DMS53 (cell line): ENCODE results near the gene KCNG3.

ENCODE experiments used
- DNase-seq: peaks from one replicate; lab custom pipeline; 2025; lab: John Stamatoyannopoulos, UW

KCNG3 gene, protein sequence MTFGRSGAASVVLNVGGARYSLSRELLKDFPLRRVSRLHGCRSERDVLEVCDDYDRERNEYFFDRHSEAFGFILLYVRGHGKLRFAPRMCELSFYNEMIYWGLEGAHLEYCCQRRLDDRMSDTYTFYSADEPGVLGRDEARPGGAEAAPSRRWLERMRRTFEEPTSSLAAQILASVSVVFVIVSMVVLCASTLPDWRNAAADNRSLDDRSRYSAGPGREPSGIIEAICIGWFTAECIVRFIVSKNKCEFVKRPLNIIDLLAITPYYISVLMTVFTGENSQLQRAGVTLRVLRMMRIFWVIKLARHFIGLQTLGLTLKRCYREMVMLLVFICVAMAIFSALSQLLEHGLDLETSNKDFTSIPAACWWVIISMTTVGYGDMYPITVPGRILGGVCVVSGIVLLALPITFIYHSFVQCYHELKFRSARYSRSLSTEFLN

DNA sequence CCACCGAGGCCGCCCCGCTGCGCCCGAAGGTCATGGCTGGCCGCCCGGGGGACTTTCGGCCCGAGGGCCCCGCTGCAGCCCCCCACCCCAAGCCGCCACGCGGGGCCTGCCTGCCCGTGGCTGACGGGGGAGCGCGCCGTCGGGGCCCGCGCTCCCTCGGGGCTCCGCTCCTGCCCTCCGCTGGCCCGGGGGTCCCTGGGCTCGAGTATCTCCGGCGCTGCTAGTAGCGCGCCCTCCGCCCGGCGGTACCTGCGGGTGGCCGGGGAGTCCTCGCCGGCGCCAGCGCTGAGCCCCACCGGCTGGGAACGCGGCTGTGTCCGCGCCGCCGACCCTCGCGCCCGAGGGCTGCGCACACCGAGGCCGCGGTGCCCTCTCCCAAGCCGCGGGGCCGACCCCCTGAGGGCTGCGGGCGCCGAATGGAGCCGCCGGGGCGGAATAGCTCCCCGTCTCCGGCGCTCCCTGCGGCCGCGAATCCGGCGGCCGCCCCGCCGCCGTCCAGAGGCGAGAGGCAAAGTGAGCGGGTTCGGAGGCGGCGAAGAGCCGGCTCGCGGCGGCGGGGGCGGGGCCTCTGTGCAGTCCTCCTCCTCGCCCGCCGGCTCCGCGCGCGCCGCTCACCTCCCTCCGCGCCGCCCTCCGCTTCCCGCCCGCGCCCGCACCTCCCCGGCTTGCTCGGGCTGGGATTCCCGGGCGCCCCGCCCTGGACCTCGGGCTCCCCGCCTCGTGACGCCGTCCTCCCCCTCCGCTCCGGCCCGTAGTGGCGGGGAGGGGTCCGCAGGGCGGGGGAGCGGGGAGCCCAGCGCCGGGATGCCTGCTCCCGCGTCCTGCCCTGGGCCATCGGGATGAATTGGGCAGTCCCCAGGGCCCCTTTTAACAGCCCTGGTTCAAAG lies at the start of gene KCNG3:
KCNG3 (minus strand) TSS at position 515 of the 887 bp plus-strand sequence; CDS start at position 34, 481 bp downstream.
- DNase-seq: peak; percentile 90

DNA sequence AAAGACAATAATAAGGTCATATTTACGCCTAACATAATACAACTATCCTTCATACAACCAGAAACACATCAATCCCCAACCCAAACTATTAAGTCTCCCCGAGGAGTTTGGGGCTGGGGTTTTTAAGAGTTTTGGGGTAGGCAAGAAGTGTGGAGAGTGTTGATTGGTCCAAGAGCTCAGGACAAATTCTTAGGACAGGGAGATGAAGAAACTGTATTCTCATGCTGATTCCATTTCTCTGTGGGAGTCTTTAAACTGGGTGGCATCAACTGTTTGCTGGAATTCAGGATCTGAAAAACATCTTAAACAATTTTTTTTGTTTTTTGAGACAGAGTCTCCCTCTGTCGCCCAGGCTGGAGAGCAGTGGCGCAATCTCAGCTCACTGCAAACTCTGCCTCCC lies 49.1 kb upstream of the KCNG3 start:
- DNase-seq: no peak

DNA sequence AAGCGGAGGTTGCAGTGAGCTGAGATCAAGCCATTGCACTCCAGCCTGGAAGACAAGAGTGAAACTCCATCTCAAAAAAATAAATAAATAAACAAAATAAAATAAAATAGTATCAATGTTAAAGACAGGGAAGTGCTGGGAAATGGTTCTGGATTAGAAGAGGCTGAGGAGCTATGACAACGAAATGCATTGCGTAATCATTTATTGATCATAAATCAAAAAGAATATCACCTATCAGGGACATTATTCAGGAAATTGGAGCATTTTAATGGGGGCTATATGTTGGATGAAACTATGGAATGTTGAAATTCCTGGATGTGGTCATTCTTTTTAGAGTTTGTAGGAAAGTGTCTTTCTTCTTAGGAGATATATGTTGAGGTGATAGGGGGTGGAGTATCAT lies 43.7 kb upstream of the KCNG3 start:
- DNase-seq: no peak

DNA sequence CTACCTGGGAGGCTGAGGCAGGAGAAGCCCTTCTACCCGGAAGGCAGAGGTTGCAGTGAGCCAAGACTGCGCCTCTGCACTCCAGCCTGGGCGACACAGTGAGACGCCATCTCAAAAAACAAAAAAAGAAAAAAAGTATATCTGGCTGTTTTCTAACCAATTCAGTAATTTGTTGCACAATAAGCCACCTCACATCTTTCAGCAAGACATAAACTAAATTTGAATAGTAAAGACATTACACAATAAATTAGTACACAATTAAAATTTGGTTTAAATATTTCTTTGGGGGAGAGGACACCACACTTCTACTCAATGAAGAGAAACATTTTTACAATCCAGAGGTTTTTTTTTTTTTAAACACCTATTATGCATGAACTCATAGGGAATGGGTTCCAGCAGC lies 38.6 kb upstream of the KCNG3 start:
- no peak for DNase-seq

DNA sequence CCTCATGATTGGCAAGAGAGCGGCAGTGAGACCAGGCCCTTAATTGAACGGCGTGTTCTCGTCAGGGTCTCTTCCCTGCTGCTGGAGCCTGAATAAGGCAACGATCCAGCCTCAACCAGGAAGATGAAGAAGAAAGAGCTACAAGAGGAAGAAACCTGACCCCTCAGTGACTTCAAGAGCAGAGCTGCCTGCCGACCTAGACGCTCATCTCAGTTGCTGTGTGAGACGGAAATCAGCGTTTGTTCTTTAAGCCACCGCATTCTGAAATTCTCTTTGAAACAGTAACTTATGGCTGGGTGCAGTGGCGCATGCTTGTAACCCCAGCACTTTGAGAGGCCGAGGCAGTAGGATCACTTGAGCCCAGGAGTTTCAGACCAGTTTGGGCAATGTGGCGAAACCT lies 29.6 kb upstream of the KCNG3 start:
- DNase-seq: no peak

DNA sequence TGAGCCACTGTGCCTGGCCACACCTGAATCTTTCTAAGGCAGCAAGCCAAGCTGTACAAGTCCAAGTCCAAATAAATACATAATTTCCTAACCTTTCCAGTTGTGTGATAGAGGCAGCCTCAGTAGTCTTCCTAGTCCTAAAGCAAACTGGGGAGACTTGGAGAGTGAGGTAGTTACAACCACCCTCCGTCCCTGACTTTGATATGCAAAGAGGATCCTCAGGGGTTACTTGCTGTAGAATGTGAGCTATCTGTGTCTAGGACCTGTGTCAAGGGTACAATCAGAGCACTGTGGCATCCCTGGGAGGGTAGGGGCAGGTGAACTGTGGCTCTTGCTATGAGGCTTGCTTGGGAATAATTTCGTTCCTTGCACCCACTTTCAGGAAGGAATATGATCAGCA lies 28.3 kb upstream of the KCNG3 start:
- DNase-seq: no peak

DNA sequence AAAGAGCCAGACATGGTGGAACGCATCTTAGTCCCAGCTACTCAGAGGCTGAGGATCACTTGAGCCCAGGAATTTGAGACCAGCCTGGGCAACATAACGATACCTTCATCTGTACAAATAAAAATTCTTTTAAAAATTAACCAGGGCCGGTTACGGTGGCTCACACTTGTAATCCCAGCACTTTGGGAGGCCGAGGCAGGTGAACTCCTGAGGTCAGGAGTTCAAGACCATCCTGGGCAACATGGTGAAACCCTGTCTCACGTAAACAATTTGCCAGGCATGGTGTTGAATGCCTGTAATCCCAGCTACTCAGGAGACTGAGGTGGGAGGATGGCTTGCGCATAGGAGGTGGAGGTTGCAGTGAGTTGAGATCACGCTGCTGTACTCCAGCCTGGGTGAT lies 25.8 kb upstream of the KCNG3 start:
- DNase-seq: peak; percentile 22

DNA sequence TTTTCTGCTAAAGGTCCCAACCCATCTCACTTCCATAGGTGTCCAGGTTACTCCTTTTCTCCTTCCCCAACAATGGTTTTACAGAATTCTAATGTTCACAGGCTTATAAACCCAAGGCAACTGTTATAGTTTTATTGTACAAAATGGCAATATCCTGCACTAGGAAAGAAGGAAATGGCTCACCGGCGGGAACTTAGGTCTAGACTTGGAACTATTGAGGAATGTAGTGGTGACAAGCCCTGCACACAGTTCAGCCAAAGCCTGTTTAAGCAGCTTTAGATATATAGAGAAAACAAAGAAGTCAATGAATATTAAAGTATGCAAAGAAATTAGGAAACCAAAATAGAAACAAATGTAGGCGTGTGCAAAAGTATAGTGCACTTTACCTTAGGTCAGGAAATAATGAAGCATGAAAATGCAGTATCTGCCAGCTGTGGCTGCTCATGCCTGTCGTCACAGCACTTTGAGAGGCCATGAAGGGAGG lies 22.7 kb upstream of the KCNG3 start:
- DNase-seq: no peak

DNA sequence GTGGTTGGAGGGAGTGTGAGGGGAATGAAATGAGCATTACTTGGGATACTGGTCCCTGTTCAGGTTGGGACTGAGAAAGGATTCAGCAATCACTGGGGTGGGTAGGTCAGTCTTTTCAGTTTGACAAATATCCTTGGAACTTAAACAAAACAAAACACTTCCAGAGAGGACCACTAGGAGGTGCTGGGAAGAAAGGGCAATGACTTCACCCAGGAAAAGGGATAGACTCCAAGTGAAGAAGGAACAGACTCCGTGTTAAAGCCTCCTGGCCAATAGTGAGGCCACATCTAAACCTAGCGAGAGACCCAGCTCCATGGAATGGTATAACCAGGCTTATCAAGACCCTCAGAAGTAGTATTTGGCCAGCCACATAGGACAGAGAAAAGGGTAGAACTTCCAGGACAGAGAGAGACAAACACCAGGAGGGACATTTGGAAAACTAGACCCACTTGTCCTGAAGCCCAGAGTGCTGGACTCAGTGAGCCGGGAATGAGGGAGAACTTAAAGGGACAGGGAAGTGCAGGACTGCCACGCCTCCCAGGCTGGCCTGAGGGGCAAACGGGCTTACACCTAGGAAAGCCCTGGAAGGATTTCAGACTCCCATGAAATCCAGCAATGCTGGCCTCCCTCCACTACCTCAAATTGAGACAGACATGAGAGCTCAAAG lies 19.6 kb upstream of the KCNG3 start:
- DNase-seq: peak; percentile 73

DNA sequence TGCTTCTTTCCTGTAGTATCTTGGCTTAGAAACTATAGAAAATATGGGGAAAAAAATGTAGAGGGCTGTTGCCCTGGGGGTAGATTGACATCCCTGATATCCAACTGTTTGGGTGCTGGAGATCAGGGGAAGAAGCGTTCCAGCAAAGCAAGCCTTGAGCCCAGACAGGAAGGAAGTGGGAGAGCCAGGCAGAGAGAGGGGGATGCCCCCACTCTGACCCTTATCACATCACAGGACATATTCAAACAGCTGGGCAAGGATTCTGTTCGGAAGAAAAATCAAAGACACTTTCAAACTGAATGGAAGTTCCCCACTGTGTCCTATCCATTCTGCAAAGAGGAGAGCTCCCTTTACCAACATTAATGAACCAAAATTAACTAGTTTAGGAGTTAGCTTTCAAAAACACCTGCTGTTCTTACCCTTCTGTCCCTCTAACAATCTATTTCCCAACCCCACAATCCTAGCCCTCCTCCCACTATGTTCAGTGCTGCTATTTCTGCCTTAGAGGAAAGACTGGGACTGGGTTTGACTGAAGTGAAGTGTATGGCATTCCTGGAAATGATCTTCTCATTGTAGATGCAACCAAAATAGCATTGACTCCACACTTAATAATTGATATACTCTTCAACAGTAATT lies 16.9 kb upstream of the KCNG3 start:
- no peak for DNase-seq

DNA sequence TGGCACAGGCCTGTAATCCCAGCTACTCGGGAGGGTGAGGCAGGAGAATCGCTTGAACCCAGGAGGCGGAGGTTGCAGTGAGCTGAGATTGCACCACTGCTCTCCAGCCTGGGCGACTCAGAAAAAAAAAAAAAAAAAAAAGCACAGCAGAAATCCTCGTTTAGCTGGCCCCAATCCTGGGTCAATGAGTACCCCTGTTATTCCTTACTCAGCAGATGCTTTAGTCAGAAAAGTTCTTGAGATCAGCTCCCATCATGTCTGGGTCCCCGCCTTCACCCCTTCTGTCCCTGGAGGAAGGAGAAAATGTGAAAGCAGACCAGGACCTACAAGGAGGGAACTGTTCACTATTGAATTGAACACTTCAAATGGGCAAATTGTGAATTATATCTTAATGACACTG lies 16.4 kb upstream of the KCNG3 start:
- DNase-seq: no peak

DNA sequence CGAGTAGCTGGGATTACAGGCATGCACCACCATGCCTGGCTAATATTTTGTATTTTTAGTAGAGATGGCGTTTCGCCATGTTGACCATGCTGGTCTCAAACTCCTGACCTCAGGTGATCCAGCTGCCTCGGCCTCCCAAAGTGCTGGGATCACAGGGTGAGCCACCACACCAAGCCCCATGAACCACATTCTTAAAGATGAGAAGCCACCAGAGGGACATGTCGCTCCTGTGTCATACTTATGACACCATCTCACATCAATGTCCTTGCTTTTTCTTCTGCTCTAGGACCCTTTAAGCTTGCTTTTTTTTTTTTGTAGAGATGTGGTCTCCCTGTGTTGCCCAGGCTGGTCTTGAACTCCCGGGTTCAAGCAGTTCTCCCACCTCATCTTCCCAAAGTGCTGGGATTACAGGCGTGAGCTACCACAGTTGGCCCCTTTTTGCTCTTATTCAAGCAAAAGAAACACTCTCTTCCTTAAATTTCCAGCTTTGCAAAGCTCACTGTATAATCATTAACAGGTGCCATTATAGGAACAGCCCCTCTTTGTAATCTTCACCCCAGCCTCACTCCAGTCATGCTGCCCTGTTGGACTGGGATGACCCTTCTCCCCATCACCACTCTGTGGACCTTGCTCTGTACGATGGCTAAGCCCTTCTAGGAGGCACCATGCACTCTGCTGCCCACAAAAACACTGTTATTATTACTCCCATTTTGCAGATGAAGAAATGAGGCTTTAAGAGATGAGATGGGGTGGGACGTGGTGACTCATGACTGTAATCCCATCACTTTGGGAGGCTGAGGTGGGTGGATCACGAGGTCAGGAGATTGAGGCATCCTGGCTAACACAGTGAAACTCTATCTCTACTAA lies 10.8 kb upstream of the KCNG3 start:
- DNase-seq: no peak

DNA sequence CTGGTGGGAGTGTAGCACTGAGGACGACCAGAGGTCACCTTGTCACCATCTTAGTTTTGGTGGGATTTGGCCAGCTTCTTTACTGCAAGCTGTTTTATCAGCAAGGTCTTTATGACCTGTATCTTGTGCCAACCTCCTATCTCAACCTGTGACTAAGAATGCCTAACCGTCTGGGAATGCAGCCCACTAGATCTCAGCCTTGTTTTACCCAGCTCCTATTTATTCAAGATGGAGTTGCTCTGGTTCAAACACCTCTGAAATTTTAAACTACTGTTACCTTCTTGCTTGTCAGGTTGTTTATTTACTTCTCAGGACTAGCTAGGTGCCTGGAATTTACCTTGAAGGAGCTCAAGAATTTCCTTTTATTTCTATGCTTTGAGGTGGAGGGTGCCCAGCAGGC lies 9.5 kb upstream of the KCNG3 start:
- DNase-seq: no peak

DNA sequence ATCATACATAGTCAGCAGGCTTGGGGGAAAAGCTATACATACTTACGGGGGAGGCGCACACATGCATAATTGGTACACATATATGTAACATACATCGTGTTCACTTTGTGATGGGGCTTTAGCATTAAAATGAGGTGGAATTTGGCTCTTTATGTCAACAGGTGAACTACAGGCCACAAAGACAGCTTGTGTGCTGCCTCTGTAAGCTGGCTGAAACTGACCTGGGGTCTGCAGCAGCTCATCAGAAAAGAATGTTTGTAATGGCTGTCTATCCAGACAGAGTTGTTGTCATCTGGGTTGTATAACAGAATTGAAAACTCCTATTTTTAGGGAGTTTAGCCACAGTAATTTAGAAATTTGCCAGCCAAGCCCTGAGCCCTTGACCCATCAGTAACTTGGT lies 4.7 kb upstream of the KCNG3 start:
- no peak for DNase-seq

DNA sequence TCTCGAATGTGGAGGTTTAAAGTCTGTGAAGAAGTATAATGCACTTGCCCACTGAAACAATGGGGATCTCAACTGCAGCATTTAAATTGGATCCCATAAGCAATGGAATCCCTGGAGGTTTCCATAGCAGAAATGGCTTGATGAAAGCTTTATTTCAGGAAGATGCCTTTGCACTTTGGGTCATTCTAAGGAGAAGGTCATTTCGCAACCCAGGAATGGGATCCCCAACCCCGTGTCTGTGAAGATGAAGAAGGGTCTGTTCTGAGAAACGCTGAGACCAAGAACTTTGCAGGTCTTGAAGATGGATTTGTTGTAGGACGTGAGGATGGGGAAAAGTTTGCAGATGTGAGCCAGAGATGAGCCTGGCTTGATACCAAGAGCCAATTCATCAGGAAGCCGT lies 1.8 kb upstream of the KCNG3 start:
- no peak for DNase-seq

DNA sequence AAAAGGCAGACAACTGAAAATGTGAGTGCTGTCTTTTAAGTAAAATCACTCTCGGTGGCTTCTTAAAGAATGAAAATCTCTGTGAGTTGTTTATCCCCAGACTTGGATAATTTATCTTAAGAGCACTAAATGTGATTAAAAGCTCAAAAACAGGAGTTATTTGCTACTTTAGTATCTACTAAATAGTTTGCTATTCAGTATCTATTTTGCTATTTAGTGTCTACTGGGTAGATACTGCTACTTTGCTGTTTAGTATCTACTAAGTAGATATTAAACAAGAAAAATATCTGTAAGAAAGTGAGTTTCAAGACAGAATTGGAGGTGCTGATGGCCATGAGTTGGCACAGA lies 1.4 kb upstream of the KCNG3 start:
- DNase-seq: no peak

DNA sequence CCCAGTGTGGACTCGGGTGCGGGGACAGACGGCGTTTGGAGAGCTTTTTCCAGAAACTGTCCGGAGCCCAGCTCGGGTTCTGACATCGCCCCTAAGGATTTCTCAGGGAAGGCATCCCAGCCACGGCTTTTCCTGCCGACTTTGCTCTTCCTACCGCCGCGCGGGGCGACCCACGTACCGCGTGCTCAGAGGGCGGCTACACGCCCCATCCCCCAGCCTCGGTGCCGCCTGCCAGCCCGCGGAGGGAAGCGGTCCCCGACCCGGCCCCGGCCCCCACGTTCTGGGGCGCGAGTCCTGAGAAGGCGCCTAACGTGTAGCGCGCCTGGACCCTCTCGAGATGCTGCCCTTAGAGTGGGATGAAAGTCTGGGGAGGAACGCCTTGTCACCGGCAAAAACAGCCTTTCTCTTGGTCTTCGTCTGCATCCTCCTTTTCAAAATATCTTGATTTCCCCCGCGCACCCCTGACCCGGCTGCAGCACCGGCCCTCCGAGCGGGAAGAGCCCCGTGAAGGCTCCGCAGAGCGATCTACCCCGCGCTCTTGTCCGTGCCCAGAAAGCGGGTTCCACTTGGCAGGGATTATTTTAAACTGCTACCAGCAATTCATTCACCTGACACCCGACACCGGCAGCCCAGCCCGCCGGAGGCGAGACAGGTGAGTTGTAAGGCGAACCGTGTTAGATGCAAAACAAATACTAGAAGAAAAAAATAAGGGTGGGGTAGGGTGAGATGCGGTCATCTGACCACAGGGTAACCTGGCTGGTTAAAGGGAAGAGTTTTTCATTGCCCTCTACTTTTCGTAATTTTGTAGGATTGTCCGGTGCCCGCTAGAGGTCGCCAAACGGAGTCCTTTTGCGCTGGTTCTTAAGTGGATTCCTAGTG lies 812 bp upstream of the KCNG3 start:
- peak; percentile 94 for DNase-seq

DNA sequence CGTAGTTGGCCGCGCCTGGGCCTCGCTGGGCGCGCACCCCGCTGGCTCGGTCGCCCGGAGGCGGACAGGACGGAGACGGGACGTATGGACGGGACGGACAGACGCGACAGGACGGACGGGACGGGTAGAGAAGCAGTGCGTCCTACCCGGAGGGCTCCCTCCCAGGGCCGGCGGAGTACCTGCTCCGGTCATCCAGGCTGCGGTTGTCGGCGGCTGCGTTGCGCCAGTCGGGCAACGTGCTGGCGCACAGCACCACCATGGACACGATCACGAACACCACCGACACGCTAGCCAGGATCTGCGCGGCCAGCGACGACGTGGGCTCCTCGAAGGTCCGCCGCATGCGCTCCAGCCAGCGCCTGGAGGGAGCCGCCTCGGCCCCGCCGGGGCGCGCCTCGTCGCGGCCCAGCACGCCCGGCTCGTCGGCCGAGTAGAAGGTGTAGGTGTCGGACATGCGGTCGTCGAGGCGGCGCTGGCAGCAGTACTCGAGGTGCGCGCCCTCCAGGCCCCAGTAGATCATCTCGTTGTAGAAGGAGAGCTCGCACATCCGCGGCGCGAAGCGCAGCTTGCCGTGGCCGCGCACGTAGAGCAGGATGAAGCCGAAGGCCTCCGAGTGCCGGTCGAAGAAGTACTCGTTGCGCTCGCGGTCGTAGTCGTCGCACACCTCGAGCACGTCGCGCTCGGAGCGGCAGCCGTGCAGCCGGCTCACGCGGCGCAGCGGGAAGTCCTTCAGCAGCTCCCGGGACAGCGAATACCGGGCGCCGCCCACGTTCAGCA lies 903 bp downstream of the KCNG3 start:
- DNase-seq: peak; percentile 81

DNA sequence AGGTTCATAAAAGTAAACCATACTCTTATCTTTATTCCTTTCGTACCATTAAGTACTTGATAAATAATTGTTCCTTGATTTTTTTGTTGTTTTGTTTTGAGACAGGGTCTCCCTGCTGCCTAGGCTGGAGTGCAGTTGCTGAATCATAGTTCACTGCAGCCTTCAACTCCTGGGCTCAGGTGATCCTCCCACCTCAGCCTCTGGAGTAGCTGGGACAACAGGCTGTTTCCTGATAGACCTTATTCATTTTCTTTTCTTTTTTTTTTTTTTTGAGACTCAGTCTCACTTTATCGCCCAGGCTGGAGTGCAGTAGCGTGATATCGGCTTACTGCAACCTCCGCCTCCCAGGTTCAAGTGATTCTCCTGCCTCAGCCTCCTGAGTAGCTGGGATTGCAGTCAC lies 5.5 kb downstream of the KCNG3 start:
- no peak for DNase-seq
